ENCODE measurements around the gene CCDC157.
"Not testable (repeated sequence)": the region's sequence is repeated elsewhere in the genome, so short reads cannot be mapped to it uniquely, and the experiment has no call there.

The CCDC157 gene

DNA sequence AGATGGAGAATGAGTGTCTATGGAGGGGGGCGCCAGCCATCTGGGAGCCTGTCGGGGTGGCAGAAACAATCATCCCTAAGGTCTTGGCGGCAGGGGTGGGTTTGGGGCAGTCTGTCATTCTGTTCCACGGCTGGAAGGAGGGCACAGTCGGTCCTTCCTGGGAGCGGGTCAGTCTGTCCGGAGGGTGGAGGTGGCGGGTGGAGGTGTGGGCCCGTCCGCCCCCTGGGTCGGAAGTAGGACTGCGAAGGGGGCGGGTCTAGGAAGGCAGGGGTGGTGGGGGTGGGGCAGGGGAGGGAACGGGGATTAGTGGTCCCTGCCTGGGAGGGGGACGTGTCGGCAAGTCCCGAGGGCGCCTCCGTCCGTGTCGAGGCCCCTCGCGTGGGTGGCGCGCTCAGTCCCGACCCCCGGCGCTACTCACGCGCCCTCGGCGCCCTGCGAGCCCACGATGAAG is 30.5 kb upstream of the CCDC157 start:
- DNase-seq = no peak

GRCh38 chr22:30326706-30327362 is 30.0 kb upstream of the CCDC157 start, which contains the start of gene TBC1D10A:
TSS of gene TBC1D10A (minus strand) at chr22:30326941. CDS start at chr22:30326881, 60 bp downstream.
- DNase-seq = peak; percentile 95

- no peak for DNase-seq
Observed at GRCh38 chr22:30327864-30328345, 28.9 kb upstream of the CCDC157 start.

GRCh38 chr22:30328466-30329049 is 28.2 kb upstream of the CCDC157 start:
- no peak for DNase-seq

DNA sequence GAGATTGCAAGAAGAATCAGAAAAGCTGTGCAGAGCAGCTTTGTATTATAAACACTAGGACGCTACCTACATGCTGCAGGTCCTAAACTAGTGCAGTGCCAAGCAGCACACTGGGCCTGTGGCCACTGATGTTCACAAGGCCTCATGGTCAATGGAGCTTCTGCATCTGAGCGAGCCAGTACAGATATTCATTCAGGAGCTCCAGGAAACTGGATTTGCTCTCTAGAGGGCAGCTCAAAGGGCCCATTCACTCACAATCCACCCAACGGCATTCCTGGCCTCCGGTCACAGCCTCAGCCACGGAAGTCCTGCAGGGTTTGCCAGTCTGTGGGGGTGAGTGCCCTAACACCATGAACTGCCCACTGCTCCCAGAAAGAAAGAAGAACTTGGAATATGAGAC is 24.3 kb upstream of the CCDC157 start:
- no peak for DNase-seq

DNA sequence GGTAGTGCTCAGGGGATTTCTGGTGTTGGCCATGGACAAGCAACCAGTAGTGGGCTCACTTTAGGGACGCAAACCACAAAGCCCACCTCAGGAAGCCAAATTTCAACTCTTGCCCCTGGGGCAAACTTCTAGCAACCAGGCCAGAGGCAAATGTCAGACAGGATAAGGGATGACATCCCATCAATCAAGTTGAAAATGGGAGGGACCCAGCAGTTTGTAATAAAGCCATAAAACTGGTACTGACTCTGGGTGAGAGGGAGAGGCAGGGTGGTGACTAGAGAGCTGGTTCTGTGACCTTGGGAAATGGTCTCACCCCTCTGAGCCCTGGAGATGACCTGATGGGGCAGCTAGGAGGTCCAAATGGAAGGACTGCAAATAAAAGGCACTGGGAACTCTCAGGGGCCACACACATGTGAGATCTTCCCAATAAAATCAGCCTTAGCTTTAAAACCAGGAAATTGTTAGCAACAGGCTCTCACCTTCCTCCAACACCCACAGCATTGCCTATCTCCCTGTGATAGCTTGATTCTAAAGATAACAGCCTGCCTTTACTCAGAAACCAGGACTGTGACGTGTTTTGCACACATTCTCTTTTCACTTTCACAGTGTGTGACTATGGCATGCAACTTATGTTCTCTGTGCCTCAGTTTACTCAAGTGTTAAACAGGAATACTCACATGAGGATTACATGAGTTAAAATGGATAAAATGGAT is 23.7 kb upstream of the CCDC157 start:
- no peak for DNase-seq

DNA sequence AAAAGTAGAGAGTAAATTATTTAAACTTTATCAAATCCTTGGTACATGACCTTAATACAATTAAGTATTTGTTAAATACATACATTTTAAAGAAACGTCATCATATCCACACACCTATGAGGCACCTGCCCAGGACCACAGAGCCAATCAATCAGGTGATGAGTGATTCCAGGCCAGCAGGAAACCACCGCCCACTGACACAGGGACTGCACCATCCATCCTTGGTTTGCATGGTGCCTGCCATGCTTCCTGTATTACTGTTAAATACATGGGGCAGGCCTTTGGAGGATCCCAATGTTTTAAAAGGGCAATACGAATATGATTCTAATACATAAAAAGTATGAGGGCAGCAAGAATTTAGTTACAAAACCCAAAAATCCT is 23.1 kb upstream of the CCDC157 start:
- DNase-seq = no peak

GRCh38 chr22:30334646-30335045 is 22.2 kb upstream of the CCDC157 start:
- no peak for DNase-seq

DNA sequence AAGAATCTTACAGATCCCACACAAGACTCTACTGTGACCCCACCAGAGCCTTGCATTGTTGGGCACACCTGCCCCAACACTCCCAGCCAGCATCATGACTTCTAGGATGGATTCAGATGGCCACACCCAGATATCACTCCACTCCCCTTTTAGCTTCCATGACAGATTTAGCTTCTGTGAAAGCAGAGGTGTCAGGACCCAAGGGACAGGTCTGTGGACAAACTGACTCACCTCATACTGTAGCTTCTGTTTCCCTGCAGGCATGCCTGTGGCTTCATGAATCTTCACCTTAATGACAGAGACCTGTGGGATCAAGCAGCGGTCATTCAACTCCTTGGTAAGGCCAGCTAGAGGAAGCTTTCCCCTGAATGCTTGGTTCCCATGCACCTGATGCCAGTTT is 21.6 kb upstream of the CCDC157 start:
- DNase-seq = no peak

- no peak for DNase-seq
Observed at GRCh38 chr22:30336752-30337460, 19.9 kb upstream of the CCDC157 start.

- DNase-seq = no peak
Observed at GRCh38 chr22:30337461-30337778, 19.4 kb upstream of the CCDC157 start.

- DNase-seq = not testable (repeated sequence)
Observed at GRCh38 chr22:30338341-30338740, 18.5 kb upstream of the CCDC157 start.

- no peak for DNase-seq
Observed at GRCh38 chr22:30338802-30339201, 18.0 kb upstream of the CCDC157 start.

- no peak for DNase-seq
Observed at GRCh38 chr22:30340911-30341685, 15.7 kb upstream of the CCDC157 start.

DNA sequence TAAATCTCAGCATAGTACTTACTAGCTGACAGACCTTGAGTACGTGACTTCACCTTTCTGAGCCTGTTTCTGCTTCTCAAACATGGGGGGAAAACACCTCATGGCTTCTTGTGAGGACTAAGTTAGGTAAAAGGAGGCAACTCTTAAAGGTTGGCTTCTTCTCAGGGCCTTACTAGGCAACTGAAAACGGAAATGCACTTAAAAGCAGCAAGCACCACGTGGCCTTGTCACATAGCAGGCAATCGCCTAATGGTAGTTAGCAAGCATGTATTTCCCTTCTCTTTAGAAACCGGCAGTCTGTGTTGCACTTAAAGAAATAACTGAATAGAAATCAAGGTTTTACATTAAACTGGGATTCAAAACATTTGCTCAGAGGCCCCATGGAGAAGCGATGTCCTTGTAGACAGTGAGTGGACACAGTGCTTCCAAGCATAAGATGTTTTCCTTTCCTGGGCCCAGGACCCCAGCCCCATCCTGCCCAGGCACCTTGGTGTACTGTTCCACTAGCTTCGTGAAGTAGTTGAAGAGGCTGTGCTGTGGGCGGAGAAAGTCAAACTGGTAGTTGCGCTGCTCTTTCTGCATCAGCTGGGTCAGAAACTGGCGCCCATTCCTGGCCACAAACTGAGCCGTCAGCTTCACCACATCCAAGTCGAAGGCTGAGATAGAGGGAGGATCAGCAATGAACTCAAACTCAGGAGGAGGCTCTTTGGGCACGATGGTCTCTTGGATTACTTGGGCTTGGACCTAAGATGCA is 12.2 kb upstream of the CCDC157 start:
- peak; percentile 46 for DNase-seq

GRCh38 chr22:30347255-30347892 is 9.4 kb upstream of the CCDC157 start:
- DNase-seq = peak; percentile 66

GRCh38 chr22:30348404-30348803 is 8.4 kb upstream of the CCDC157 start:
- peak; percentile 52 for DNase-seq

- DNase-seq = no peak
Observed at GRCh38 chr22:30348809-30349208, 8.0 kb upstream of the CCDC157 start.

DNA sequence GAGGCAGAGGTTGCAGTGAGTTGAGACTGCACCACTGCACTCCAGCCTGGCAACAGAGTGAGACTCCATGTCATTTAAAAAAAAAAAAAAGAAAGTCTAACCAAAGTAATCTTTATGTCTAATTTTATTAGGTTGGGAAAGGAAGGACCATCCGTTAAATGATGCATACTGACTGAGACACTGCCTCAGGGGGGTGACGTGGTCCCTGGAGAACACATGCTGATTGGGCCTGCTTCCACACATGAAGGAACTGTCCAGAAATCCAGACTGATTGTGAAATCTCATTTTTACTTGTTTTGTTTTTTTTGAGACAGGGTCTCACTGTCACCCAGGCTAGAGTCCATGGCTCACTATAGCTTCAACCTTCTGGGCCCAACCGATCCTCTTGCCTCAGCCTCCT is 5.6 kb upstream of the CCDC157 start:
- no peak for DNase-seq

DNA sequence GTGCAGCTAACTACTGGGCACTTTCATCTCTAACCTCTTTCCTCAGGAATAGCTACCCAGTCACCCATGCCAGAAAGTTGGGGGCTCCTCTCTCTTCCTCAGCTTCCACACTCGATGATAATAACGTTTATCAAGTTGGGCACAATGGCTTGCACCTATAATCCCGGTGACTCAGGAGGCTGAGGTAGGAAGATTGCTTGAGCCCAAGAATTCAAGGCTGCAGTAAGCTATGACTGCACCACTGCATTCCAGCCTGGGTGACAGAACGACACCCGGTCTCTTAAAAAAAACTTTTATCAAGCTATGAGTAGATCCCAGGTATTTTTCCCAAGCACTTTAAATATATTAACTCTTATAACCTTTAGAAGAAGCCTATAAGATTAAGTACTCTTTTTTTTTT is 2.2 kb upstream of the CCDC157 start:
- DNase-seq = no peak

GRCh38 chr22:30357236-30357570 is 396 bp downstream of the CCDC157 start:
- DNase-seq = no peak

All from activated CD4-positive, alpha-beta T cell treated with anti-CD3 and anti-CD28 coated beads, Interleukin-2, amount 50 U/mL, for 16 hours (primary cell).